Coronary artery (tissue), 2 donors: ENCODE results near the gene HIVEP1.

Experiments used
- DNase-seq: peaks from one replicate; pipeline ENCODE4 v3.0.0-alpha.2; 2017; ENCODE audit warnings: low spot score
- H3K27ac ChIP-seq, 2 donors: fragments of 200-600 bp; sonication (generic); one replicate each; pipeline ENCODE4 v1.5.1; 2016 to 2019
- H3K4me3 ChIP-seq: fragments of 200-600 bp; sonication (generic); 2 replicates; pipeline ENCODE4 v1.5.1; 2016; ENCODE audit warnings: mild to moderate bottlenecking, moderate library complexity
- CTCF ChIP-seq: fragments of 200-600 bp; sonication (generic); IDR thresholded peaks from one replicate; pipeline ENCODE4 v1.5.1; 2019; ENCODE audit warnings: antibody characterized with exemption

HIVEP1 gene

GRCh38 chr6:12010635-12011275, 1.4 kb upstream of the HIVEP1 start:
- TF ChIP-seq CTCF: no peak
- Histone ChIP-seq H3K27ac (peak overlapping the region; percentile 88 to 100), H3K4me3 (peak overlapping the region; percentile 93)
- DNase-seq: peak; percentile 90

GRCh38 chr6:12011276-12012037, 655 bp upstream of the HIVEP1 start:
- peak; percentile 99 for DNase-seq
- peak overlapping the region; percentile 93 for H3K4me3 ChIP-seq
- peak overlapping the region; percentile 88 to 100 for H3K27ac ChIP-seq
- no peak for TF ChIP-seq CTCF

GRCh38 chr6:12012558-12013306, 620 bp downstream of the HIVEP1 start:
- peak overlapping the region; percentile 93 for H3K4me3 ChIP-seq
- DNase-seq: peak; percentile 82
- TF ChIP-seq CTCF: no peak

GRCh38 chr6:12013307-12013719, 1.2 kb downstream of the HIVEP1 start:
- no peak for DNase-seq
- Histone ChIP-seq H3K4me3 (peak overlapping the region; percentile 93), H3K27ac (peak overlapping the region; percentile 88 to 100)
- TF ChIP-seq CTCF: no peak

More at GRCh38 chr6:12012558-12013306, 620 bp downstream of the HIVEP1 start:
- peak overlapping the region; percentile 88 to 100 for H3K27ac ChIP-seq

- Histone ChIP-seq H3K4me3 (peak overlapping the region; percentile 93), H3K27ac (peak overlapping the region in 1 of 2 donors; percentile 100)
- DNase-seq: no peak
- TF ChIP-seq CTCF: no peak
Measured at GRCh38 chr6:12014027-12014872, 2.1 kb downstream of the HIVEP1 start.

DNA sequence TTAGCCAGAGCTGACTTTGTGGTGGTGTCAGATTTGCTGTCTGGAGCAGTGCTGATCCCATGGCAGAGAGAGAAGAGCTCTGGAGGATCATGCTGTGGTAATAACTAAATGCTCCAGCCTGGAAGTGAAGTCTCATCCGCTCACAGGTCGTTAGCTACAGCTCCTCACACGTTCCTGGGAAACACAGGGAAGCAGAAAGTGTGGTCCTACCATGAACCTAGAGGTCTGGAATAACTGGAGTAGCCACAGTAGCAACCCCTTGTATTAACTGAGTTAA, 2.7 kb downstream of the HIVEP1 start:
- no peak for DNase-seq
- Histone ChIP-seq H3K4me3 (no peak overlapping the region), H3K27ac (peak overlapping the region in 1 of 2 donors; percentile 24)
- no peak for TF ChIP-seq CTCF
